Embryonic facial prominence (tissue), 1 donor: Measurements from ENCODE around the gene GAPT.
"Not testable (repeated sequence)": the region's sequence is repeated elsewhere in the genome, so short reads cannot be mapped to it uniquely, and the experiment has no call there.

Experiments used
- DNase-seq: peaks from one replicate; pipeline ENCODE4 v3.0.0-alpha.2; 2016; ENCODE audit errors: extremely low spot score

Gene GAPT

GRCh38 chr5:58504766-58505165 is 13.5 kb downstream of the GAPT start:
- no peak for DNase-seq

DNA sequence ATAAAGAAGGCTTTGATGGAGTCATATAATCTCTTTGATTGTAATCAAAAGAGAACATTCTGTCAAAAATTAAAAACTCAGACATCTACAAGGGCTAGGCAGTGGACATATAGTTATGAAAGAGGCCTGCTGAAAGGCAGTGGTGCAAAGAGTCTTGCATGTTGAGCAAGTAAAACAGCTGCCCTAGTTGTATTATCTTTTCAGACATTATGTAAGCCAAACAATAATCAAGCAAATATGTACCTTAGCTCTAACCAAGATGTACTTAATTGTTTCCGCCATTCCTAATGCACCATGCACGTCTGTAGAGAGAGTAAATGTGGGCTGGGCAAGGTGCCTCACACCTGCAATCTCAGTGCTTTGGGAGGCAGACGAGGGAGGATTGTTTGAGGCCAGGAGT is 14.3 kb downstream of the GAPT start:
- no peak for DNase-seq

- no peak for DNase-seq
These were observed 14.9 kb downstream of the GAPT start for GRCh38 chr5:58505971-58506640.

- no peak for DNase-seq
These were observed 16.5 kb downstream of the GAPT start for GRCh38 chr5:58507715-58508114.

GRCh38 chr5:58517198-58517597 is 26.0 kb downstream of the GAPT start:
- DNase-seq, result no peak

GRCh38 chr5:58523956-58524355 is 32.7 kb downstream of the GAPT start:
- no peak for DNase-seq

- no peak for DNase-seq
These were observed 33.3 kb downstream of the GAPT start for GRCh38 chr5:58524571-58524970.

DNA sequence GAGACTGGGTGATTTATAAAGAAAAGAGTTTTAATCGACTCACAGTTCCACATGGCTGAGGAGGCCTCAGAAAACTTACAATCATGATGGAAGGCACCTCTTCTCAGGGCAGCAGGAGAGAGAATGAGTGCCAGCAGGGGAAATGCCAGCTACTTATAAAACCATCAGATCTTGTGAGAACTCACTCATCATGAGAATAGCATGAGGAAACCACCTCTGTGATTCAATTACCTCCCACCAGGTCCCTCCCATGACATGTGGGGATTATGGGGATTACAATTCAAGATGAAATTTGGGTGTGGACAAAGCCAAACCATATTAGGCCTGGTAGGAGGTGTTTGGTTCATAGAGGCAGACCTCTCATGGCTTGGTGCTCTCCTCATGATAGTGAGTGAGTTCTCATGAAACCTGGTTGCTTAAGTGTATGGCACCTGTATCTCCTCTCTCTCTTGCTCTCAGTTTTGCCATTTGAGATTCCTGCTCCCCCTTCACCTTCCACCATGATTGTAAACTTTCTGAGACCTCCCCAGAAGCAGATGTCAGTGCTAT is 39.8 kb downstream of the GAPT start:
- DNase-seq, result no peak

DNA sequence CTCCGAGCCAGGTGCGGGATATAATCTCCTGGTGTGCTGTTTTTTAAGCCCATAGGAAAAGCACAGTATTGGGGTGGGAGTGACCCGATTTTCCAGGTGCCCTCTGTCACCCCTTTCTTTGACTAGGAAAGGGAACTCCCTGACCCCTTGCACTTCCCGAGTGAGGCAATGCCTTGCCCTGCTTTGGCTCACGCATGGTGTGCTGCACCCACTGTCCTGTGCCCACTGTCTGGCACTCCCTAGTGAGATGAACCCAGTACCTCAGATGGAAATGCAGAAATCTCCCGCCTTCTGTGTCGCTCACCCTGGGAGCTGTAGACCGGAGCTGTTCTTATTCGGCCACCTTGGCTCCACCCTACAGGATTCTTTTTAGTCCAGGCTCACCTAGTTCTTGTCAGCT is 50.7 kb downstream of the GAPT start:
- not testable (repeated sequence) for DNase-seq

DNA sequence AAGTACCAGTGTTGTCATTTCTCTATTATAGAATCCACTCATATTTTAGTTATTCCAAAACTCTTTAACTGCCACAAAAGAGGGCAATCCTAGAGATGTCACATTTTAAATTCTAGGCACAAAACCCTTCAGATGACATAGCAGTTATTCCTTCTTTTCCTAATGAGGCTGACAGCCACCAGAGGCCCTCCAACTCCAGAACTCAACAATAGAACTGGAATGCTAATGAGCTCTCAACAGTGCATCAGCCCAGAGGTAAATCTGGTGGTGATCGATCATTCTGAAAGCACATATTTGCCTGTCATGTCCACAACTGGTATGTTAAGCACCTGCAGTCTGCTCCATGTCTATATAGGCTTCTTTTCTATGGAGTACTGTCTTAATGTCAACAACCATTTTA is 51.5 kb downstream of the GAPT start:
- no peak for DNase-seq

- no peak for DNase-seq
These were observed 52.5 kb downstream of the GAPT start for GRCh38 chr5:58543723-58544122.

DNA sequence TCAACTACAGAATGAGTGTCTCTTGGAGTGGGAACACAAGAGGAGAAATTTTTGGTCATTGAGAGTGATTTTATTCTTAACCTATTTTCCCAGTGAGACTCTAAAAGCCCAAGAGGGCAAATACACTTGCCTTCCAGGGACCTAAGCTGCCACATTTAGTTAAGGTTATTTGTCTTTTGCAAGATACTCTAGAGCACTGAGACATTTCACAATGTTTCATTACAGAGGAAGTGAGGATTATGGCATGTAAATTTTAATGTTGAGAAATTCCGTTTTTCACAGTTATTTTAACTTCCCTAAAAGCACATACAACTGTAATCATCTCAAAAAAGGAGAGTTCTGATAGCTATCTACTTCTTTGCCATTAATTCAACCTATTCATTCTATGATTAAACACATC is 53.0 kb downstream of the GAPT start:
- no peak for DNase-seq

DNA sequence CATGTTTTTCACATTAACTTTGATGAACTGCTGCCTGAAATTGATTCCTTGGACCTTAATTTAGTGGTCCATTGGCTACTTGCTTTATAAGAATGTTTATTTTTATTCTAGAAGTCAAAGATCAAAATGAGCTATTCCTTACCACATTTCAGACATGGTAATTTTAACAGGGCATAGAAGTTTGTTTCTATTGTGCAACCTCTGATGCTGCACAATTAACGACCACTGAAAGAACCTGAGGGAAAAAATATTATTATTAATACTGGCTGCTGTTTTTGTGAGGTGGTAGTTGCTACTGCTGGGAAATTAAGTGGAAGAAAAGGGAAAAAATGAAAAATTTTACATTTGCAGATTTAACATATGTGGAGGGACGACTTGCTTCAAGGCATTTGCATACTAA is 53.7 kb downstream of the GAPT start:
- DNase-seq, result no peak

DNA sequence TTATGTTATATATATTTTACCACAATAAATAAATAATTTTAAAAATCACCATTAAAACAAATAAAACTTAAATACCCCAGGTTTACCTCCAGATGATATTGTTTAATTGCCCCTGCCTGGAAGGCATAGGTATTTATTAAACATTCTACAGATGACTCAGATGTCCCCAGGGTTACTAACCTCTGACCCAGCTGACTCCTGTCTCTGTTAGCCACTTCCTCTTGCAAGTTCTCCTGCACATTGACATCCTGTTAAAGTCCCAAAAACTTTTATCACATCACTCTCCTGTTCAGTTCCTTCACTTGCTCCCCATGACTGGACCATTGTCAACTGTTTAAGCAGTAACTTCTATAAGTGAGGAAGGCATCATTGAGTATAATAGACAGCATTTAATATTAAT is 54.7 kb downstream of the GAPT start:
- no peak for DNase-seq
